HG03103 (cell line): Measurements from ENCODE around the gene USP24.

Experiments
- ATAC-seq: cut with Tn5 transposase; IDR thresholded peaks from one replicate; pipeline ENCODE4 v1.9.1; 2021; ENCODE audit warnings: low read depth; ENCODE audit not compliant: unreplicated experiment

USP24 gene

GRCh38 chr1:55057270-55057955, 157.8 kb downstream of the USP24 start:
- no peak for ATAC-seq

DNA sequence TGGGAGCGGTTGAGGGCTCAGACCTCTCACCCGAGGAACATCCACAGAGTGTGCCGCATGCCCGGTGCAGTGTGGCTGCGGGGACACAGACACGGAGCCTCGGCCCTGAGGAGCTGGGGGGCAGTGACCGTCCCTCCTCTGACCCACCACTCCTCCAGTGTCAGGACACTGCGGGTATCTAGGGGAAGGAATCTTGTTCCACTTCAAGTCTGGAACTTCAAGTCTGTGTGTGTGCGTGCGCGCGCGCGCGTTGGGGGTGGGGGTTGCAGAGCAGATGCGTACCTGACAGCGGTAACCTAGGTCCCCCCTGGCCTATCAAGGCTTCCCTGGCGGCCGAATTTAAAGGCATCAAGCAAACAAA, 158.6 kb downstream of the USP24 start:
- no peak for ATAC-seq

- ATAC-seq: no peak
Observed at GRCh38 chr1:55055951-55056631, 159.1 kb downstream of the USP24 start.

DNA sequence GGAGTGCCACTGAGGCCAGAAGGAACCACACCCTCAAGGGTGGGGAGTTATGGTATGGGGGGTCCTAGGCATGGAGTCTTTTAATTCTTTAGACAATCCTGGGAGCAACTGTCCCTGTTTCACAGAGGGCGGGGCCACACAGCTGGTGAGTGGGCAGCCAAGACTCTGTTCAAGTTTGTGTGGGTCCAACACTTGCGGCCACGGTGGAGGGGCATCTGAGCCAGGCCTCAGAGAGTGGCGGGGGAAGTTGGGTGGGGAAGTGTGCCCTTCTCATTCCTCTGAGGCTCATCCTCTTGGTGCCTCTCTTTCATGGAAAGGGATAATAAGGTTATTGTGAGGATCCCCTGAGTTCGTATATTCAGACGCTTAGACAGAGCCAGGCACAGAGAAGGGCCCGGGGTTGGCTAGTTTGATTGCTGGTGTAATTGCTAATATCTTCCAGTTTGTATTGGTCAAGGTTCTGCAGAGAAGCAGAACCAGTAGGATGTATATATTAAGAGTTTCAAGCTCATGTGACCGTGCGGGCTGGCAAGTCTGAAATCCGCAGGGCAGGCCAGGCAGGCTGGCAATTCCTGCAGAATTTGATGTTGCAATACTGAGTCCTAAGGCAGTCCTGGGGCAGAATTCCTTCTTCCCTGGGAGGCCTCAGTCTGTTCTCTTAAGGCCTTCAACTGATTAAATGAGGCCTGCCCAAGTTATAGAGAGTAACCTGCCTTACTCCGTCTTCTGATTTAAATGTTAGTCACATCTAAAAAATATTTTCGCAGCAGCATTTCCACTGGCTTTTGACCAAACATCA, 159.9 kb downstream of the USP24 start:
- ATAC-seq: no peak

GRCh38 chr1:55054396-55054795, 160.8 kb downstream of the USP24 start:
- no peak for ATAC-seq

- no peak for ATAC-seq
Observed at GRCh38 chr1:55053265-55053954, 161.8 kb downstream of the USP24 start.

DNA sequence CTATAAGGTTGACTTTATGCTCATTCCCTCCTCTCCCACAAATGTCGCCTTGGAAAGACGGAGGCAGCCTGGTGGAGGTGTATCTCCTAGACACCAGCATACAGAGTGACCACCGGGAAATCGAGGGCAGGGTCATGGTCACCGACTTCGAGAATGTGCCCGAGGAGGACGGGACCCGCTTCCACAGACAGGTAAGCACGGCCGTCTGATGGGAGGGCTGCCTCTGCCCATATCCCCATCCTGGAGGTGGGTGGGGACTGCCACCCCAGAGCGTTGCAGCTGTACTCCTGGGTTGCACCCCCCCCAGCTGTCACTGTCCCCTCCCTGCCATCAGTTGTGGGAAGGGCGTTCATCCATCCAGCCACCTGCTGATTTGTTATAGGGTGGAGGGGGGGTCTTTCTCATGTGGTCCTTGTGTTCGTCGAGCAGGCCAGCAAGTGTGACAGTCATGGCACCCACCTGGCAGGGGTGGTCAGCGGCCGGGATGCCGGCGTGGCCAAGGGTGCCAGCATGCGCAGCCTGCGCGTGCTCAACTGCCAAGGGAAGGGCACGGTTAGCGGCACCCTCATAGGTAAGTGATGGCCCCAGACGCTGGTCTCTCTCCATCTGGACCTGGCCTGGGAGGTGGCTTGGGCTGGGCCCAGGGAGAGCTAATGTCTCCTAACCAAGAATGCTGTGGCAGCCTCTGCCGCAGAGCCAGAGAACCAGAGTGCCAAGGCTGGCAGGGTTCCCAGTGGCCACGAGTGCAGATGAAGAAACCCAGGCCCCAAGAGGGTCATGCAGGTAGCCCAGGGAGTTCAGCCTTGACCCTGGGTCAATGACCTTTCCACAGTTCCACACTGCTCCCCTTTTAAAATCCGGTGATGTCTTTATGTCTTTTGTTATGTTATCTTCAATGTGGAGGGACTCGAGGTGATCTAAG, 162.7 kb downstream of the USP24 start:
- ATAC-seq: no peak

GRCh38 chr1:55051621-55052020, 163.5 kb downstream of the USP24 start:
- ATAC-seq: no peak

DNA sequence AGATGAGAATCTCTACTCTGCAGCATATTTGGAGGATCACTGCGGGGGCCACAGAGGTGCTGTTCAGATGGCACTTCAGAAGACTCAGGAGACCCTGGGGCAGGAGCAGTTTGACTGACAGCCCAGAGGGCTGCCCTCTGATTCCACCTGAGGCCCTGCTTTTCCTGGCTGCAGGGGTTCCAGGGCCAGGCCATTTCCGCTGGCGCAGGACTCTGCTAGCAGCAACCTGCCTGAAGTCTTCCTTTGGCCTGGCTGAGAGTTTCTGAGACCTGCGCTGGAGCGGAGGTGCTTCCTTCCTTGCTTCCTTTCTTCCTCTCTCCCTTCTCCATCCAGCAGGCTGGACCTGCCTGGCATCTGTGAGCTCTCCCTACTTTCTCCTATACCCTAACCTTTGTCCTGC, 164.0 kb downstream of the USP24 start:
- no peak for ATAC-seq

- ATAC-seq: no peak
Observed at GRCh38 chr1:55050283-55050682, 164.9 kb downstream of the USP24 start.

DNA sequence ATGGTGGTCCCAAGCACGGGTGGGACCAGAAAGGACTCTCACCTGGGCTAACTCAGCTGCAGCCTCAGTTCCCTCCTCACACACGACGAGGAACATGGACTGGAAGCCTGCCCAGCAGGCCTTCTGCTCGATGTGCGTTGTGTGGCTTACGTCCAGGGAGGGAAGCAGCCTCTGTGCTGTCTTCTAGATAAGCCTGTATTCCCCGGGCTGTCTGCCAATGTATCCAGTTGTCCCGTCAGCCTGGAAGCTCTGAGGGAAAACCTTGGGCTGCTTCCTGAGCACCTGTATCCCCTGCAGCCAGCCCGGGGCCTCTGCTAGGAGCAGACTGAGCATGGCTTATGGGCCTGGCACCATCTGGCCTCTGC, 165.3 kb downstream of the USP24 start:
- no peak for ATAC-seq

- ATAC-seq: no peak
Observed at GRCh38 chr1:55049271-55049913, 165.8 kb downstream of the USP24 start.

DNA sequence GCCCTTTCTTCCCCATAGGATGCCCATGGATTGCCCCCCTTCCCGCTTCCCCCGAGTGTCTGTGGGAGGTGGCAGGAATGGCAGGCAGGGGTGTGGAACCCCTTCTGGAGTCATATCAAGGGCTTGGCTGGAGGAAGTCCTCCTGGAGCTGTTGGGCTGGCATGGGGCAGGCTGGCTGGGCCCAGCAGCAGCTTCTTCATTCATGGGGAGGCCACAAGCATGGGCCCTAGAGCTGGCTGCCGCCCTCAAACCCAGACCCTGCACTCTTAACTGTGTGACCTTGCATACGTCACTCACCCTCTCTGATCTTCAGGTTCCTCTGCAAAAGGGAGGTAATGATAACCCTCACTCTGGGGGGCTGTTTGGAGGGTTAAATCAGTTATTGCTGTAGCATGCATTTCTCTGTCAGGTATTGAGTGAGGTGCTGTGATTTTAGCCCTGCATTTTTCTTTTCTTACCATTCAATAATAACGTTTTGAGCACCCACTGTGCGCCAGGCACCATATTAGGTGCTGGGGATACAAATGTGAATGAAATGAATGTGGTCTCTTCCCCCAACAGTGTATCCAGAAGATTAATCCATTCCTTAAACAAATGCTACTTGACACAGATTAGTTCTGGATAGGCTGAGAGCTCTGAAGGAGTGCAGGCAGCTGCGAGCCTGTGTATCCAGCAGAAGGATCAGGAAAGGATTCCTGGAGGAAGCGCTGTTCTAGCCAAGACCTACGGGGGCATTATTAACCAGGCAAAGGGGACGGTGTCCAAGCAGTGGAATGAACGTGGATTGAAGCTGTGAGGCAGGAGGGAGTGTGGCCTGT, 166.5 kb downstream of the USP24 start:
- no peak for ATAC-seq

GRCh38 chr1:55047611-55048010, 167.6 kb downstream of the USP24 start:
- no peak for ATAC-seq

GRCh38 chr1:55046871-55047270, 168.3 kb downstream of the USP24 start:
- no peak for ATAC-seq

GRCh38 chr1:55045430-55045829, 169.7 kb downstream of the USP24 start:
- no peak for ATAC-seq

DNA sequence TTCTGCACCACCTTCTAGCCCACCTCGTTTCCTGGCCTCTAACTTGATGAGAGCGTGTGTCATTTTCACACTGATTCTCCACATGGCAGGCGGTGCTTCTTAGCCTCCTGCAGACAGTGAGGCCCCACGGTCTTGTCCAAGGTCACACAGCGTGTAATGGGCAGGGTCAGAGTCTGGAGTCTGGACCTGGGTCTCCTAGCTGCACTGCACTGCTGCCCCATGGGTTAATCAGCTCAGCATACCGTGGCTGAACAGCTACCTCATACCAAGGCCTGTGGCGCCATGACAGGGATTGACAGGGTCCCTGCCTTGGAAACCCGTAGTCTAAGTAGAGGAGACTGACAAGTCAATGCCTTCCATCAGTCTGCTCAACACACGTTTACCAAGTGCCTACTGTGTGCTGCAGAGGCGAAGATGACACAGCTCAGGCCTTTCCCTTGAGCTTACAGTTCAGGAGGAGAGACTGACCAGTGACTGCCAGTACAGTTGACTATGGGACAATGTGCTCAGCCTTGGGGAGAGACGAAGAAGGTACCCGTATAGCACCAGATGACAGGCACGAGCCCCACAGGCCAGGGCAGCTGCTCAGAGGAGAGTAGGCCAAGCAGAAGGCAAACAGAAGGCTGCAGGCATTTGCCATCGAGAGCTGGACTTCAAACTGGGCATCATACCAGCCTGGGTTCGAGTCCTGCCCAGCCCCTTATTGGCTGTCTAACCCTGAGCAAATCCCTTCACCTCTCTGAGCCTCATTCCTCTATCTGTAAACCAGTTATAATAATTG, 170.4 kb downstream of the USP24 start:
- ATAC-seq: no peak

DNA sequence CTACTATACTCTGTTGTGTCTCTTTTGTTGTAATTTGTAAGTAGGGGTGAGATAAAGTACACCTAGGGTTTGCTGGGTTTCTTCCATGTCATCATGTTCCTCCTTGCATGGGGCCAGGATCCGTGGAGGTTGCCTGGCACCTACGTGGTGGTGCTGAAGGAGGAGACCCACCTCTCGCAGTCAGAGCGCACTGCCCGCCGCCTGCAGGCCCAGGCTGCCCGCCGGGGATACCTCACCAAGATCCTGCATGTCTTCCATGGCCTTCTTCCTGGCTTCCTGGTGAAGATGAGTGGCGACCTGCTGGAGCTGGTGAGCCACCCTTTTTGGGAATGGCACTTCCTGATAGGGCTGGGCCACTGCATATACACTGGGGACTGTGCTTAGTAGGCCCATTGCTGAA, 171.4 kb downstream of the USP24 start:
- ATAC-seq: no peak
